Tibial artery (tissue), 4 donors: ENCODE measurements around the gene TMEM125.

Experiments used
- DNase-seq, 2 donors: peaks; one replicate each; pipeline ENCODE4 v3.0.0-alpha.2; 2019
- H3K27ac ChIP-seq, 2 donors: fragments of 200-600 bp; sonication (generic) in 1 of 2; 1 replicate in 1 of 2; 2 replicates in 1 of 2; pipeline ENCODE4 v1.5.1; 2018 to 2019; ENCODE audit warnings: mild to moderate bottlenecking in 1 of 2
- H3K27me3 ChIP-seq, 2 donors: fragments of 200-600 bp; sonication (generic) in 1 of 2; one replicate each; pipeline versions ENCODE4 v1.5.1 to v1.6.0; 2016 to 2019
- H3K36me3 ChIP-seq, 3 donors: fragments of 200-600 bp; sonication (generic) in 2 of 3; one replicate each; pipeline ENCODE4 v1.5.1; 2016 to 2019; ENCODE audit warnings: mild to moderate bottlenecking in 2 of 3
- H3K4me1 ChIP-seq, 4 donors: fragments of 200-600 bp; sonication (generic) in 2 of 4; 1 replicate in 3 of 4; 2 replicates in 1 of 4; pipeline ENCODE4 v1.5.1; 2016 to 2019
- H3K4me3 ChIP-seq, 2 donors: fragments of 200-600 bp; sonication (generic) in 1 of 2; 1 replicate in 1 of 2; 2 replicates in 1 of 2; pipeline ENCODE4 v1.5.1; 2018 to 2019; ENCODE audit warnings: mild to moderate bottlenecking in 2 of 2
- H3K9me3 ChIP-seq, 3 donors: fragments of 200-600 bp; sonication (generic) in 1 of 3; one replicate each; pipeline ENCODE4 v1.5.1; 2016 to 2019
- intact Hi-C: fragments of 100-400 bp; cut with DNase I; formaldehyde crosslinking; loops from one replicate; pipeline ENCODE4 v1.15.0; 2023; ENCODE audit warnings: low total_unique reads
- TF ChIP-seq, protein P1 (sequence below), 2 experiments: fragments of 200-600 bp in 1 of 2; fragments of 450-650 bp in 1 of 2; IDR thresholded peaks; one replicate each; pipeline ENCODE4 v1.5.1; 2017 to 2019; ENCODE audit warnings: antibody characterized with exemption in 2 of 2, mild to moderate bottlenecking in 1 of 2, moderate library complexity in 1 of 2

TMEM125 gene

DNA sequence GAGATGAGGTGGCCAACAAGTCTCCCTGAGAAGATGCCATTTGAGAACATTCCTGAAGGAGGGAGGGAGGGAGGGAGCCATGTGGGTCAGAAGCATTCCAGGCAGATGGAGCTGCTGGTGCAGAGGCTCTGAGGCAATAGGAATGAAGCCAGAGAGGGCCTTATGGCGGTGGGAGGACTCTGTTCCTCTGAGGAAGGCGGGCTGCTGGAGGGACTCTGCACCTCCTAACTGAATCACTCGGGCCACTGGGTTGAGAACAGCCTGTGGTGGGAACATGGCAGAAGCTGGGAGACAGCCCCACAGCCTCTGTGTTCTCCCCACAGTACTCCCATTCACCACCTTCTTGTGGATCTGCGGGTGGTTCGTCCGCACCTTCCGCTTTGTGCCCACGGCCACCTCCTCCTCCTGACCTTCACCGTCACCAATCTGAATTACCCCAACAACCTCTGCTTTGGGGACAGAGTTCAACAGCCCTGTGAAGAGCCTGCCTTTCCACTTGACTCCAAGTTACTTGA lies 2.4 kb upstream of the TMEM125 start:
- Histone ChIP-seq H3K4me3 (no peak overlapping the region), H3K27me3 (peaks cover 0 to 27% of the 10 kb centered on the region in 2 donors), H3K36me3 (no peaks in the 10 kb centered on the region), H3K9me3 (no peaks in the 10 kb centered on the region), H3K4me1 (peaks cover 0 to 15% (median 0%) of the 10 kb centered on the region in 4 donors), H3K27ac (no peak overlapping the region)
- TF ChIP-seq, protein P1, sequence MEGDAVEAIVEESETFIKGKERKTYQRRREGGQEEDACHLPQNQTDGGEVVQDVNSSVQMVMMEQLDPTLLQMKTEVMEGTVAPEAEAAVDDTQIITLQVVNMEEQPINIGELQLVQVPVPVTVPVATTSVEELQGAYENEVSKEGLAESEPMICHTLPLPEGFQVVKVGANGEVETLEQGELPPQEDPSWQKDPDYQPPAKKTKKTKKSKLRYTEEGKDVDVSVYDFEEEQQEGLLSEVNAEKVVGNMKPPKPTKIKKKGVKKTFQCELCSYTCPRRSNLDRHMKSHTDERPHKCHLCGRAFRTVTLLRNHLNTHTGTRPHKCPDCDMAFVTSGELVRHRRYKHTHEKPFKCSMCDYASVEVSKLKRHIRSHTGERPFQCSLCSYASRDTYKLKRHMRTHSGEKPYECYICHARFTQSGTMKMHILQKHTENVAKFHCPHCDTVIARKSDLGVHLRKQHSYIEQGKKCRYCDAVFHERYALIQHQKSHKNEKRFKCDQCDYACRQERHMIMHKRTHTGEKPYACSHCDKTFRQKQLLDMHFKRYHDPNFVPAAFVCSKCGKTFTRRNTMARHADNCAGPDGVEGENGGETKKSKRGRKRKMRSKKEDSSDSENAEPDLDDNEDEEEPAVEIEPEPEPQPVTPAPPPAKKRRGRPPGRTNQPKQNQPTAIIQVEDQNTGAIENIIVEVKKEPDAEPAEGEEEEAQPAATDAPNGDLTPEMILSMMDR (IDR thresholded peaks at IDR 0.05) = no peak
- intact Hi-C loops = no loop called here
- peak in 1 of 2 donors; percentile 37 for DNase-seq

DNA sequence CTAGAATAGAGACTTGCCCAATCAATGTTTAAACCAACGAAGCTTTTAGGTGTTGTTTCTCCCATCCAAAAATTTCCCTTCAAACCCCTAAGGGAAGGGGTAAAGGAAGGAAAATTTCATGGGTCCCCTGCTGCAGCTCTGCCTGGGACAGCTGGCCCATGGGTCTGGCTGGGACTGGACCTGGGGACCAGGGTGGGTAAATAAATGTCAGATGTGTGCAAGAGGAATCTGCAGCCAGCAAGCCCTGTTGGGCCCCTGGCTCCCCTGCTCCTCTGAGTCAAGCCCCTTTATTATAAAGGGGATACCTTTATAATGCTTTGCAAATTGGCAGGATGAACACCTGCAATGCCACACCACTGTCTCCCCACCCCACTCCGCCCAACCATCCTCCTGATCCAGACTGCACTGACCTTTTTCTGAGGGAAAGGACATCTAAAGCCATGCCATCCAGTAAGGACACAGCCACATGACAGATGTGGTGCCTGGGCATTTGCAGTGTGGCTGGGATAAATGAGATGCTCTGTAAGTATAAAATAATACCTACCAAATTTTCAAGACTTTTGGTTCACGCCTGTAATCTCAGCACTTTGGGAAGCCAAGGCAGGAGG lies 1.9 kb upstream of the TMEM125 start:
- no peaks in the 10 kb centered on the region for H3K36me3 ChIP-seq
- intact Hi-C loops = no loop called here

DNA sequence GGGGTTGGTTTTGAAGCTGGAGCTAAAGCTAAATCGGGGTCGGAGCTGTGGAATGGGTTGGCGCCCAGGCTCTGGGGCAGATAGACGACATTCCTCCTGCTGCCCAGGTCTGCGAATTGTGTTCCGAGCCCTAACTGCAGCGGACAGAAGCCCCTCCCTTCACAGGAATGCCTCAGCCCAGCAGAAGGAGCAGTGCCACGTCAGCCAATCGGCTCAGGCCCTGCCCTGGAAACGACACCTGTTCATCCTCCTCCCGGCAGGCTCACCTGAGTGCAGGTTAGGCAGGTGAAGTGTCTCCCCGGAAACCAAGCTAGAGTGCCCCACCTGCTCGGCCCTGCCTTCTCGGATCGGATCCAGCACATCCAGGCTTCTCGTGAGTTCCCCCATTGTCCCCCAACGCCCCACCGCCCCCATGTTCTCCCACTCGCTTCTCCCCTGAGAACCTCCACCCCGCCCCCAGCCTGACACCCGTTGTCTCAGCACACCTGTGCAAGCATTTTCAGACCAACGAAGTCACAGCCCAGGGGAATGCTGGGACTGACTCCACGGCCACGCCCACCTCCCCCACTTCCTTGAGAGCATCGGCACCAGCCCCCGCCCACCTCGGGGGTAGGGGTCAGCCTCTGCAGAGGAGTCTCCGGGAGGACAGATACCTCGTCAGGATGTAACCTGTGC lies 775 bp downstream of the TMEM125 start:
- Histone ChIP-seq H3K36me3 (no peaks in the 10 kb centered on the region), H3K27ac (no peak overlapping the region), H3K4me1 (peaks cover 0 to 17% (median 0%) of the 10 kb centered on the region in 4 donors), H3K9me3 (no peaks in the 10 kb centered on the region), H3K27me3 (peaks cover 0 to 31% of the 10 kb centered on the region in 2 donors), H3K4me3 (no peak overlapping the region)
- TF ChIP-seq, protein P1 (IDR thresholded peaks at IDR 0.05) = no peak
- intact Hi-C loops = no loop called here
- peak in 1 of 2 donors; percentile 59 for DNase-seq

More for the DNA sequence above, 1.9 kb upstream of the TMEM125 start:
- Histone ChIP-seq H3K27me3 (peaks cover 0 to 31% of the 10 kb centered on the region in 2 donors), H3K27ac (no peak overlapping the region), H3K4me3 (no peak overlapping the region), H3K9me3 (no peaks in the 10 kb centered on the region), H3K4me1 (peaks cover 0 to 15% (median 0%) of the 10 kb centered on the region in 4 donors)
- peak in 1 of 2 donors; percentile 46 for DNase-seq
- TF ChIP-seq, protein P1 (IDR thresholded peaks at IDR 0.05) = no peak

DNA sequence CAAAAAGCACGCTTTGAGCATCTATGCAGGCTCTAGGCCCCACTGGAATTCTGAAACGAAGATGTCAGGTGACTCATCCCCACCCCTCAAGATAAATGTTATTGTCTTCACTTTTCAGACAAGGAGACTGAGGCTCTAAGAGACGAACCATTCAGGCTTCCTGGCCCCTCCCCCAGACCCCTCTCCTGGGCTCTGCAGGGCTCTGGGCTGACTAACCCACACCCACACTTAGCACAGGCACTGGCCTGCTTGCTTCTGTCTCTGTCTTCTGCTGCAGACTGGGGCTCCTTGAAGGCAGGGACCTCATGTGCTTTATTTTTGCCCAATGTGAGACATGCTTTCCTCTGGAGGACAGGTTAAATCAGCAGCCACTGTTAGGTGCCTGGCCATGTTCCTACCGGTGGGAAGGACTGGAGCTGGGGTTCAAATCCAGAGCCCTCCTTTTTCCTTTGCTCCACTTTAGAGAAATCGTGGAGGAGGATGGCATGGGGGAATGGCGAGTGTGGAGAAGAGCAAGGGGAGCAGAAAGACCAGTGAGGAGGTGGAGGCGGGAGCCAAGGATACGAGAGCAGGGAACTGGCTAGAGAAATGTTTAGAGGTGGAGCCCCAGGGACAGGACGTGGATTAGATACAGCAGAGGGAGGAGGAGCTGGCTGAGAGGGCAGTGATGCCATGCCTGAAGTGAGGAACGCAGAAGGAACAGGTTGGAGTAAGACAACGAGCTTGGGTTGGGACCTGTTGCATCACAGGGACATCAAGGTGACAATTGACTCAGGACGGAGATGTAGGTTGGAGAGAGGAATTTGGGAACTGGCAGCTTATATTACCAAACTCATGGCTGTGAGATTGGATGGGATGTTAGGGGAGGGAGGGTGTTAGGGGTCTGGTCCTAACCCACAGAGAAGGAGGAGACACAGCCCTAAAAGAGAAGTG lies 1.7 kb downstream of the TMEM125 start:
- Histone ChIP-seq H3K4me3 (no peak overlapping the region), H3K36me3 (no peaks in the 10 kb centered on the region), H3K9me3 (no peaks in the 10 kb centered on the region), H3K27ac (no peak overlapping the region), H3K27me3 (peaks cover 0 to 31% of the 10 kb centered on the region in 2 donors), H3K4me1 (peaks cover 0 to 17% (median 0%) of the 10 kb centered on the region in 4 donors)
- intact Hi-C loops = no loop called here
- TF ChIP-seq, protein P1 (IDR thresholded peaks at IDR 0.05) = no peak
- DNase-seq = peak in 1 of 2 donors; percentile 40

DNA sequence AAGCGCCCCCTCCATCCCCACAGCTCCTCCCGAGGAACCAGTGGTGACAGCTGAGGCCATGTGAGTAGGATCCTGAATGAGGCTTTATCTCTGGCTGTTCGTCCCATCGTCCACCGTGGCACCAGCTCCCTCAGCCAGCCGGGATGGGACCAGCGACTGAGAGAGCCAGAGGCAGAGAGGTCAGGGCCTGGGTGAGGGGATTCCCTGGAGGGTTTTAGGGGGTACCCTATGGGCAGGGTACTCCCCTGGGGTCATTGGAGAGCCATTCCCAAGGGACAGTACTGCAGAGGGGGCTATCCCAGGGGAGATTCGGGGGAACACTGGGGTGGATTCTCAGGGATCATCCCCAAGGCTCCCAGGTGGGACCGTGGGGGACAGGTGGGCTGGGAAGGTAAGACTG lies 2.4 kb downstream of the TMEM125 start:
- Histone ChIP-seq H3K4me1 (peaks cover 0 to 17% (median 0%) of the 10 kb centered on the region in 4 donors), H3K9me3 (no peaks in the 10 kb centered on the region), H3K27me3 (peaks cover 0 to 36% of the 10 kb centered on the region in 2 donors), H3K36me3 (no peaks in the 10 kb centered on the region), H3K27ac (no peak overlapping the region), H3K4me3 (no peak overlapping the region)
- intact Hi-C loops = no loop called here
- DNase-seq = peak in 1 of 2 donors; percentile 48
- TF ChIP-seq, protein P1 (IDR thresholded peaks at IDR 0.05) = no peak
